Measurements from ENCODE around the gene NFASC.

DNA sequence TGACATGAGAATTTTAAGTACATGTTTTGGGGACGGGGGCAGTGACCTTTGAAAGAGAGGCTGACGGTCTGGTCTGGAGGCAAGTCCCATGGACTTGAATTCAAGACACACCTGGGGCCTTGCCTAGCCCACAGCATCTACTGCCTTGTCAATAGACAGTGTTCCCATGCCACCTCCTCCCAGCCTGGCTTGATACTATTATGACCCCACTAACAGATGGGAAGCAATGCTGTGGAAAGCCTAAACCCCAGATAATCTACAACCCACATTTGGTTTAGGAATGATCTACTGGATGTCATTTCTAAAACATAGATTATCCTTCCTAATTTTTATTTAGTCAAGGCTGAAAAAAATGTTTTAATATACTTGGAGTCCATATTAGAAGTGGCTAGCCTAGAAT, 17.8 kb upstream of the NFASC start:
- TF ChIP-seq, protein P1, sequence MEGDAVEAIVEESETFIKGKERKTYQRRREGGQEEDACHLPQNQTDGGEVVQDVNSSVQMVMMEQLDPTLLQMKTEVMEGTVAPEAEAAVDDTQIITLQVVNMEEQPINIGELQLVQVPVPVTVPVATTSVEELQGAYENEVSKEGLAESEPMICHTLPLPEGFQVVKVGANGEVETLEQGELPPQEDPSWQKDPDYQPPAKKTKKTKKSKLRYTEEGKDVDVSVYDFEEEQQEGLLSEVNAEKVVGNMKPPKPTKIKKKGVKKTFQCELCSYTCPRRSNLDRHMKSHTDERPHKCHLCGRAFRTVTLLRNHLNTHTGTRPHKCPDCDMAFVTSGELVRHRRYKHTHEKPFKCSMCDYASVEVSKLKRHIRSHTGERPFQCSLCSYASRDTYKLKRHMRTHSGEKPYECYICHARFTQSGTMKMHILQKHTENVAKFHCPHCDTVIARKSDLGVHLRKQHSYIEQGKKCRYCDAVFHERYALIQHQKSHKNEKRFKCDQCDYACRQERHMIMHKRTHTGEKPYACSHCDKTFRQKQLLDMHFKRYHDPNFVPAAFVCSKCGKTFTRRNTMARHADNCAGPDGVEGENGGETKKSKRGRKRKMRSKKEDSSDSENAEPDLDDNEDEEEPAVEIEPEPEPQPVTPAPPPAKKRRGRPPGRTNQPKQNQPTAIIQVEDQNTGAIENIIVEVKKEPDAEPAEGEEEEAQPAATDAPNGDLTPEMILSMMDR (IDR thresholded peaks at IDR 0.05) = no peak
- TF ChIP-seq POLR2A (IDR thresholded peaks at IDR 0.05) = no peak
- no peak for TF ChIP-seq POLR2AphosphoS5 (IDR thresholded peaks at IDR 0.05)

Data from sigmoid colon (tissue), 4 donors.